HepG2 (cell line): ENCODE results near the gene XXYLT1.

Source experiments
- CREB1 ChIP-seq, 2 experiments: fragments of 450-650 bp in 1 of 2; IDR thresholded peaks; 2 replicates each; pipeline ENCODE4 v1.6.1; 2016 to 2017; ENCODE audit warnings: control low read depth in 1 of 2, mild to moderate bottlenecking in 1 of 2, missing compliant biosample characterization in 1 of 2, missing genetic modification characterization in 1 of 2
- CTCF ChIP-seq: sonication (generic); formaldehyde crosslinking; IDR thresholded peaks from 2 replicates; pipeline ENCODE4 v1.5.0; 2020; ENCODE audit warnings: mild to moderate bottlenecking, missing genetic modification reagents, moderate library complexity
- KDM1A ChIP-seq: IDR thresholded peaks from 2 replicates; pipeline ENCODE4 v1.6.1; 2016; ENCODE audit warnings: missing compliant biosample characterization
- MAX ChIP-seq: IDR thresholded peaks from 2 replicates; pipeline ENCODE4 v1.6.1; 2012; ENCODE audit warnings: inconsistent platforms
- NFKBIZ ChIP-seq: IDR thresholded peaks from 2 replicates; pipeline ENCODE4 v1.6.1; 2018; ENCODE audit warnings: missing genetic modification reagents, missing compliant biosample characterization
- NR2C2 ChIP-seq: sonication (generic); formaldehyde crosslinking; IDR thresholded peaks from 2 replicates; pipeline ENCODE4 v1.4.0; 2020; ENCODE audit warnings: missing genetic modification reagents, mild to moderate bottlenecking, moderate library complexity, borderline replicate concordance
- SATB2 ChIP-seq: sonication (generic); formaldehyde crosslinking; IDR thresholded peaks from 2 replicates; pipeline ENCODE4 v1.5.0; 2020; ENCODE audit warnings: missing genetic modification reagents
- ZNF136 ChIP-seq: sonication (generic); formaldehyde crosslinking; IDR thresholded peaks from 2 replicates; pipeline ENCODE4 v1.8.1; 2022; ENCODE audit warnings: low read depth, mild to moderate bottlenecking, moderate library complexity, missing genetic modification reagents
- ZNF138 ChIP-seq: sonication (generic); formaldehyde crosslinking; IDR thresholded peaks from 2 replicates; pipeline ENCODE4 v1.5.0; 2020; ENCODE audit warnings: mild to moderate bottlenecking, low read depth, missing genetic modification reagents
- ZNF296 ChIP-seq: sonication (generic); formaldehyde crosslinking; conservative IDR thresholded peaks from 2 replicates; pipeline ENCODE4 v1.5.0; 2020; ENCODE audit warnings: mild to moderate bottlenecking, missing genetic modification reagents
- ZNF354B ChIP-seq: sonication (generic); formaldehyde crosslinking; IDR thresholded peaks from 2 replicates; pipeline ENCODE4 v1.8.0; 2022; ENCODE audit warnings: mild to moderate bottlenecking, missing genetic modification reagents
- ZZZ3 ChIP-seq: sonication (generic); formaldehyde crosslinking; IDR thresholded peaks from 2 replicates; pipeline ENCODE4 v1.4.0; 2020; ENCODE audit warnings: missing genetic modification reagents, mild to moderate bottlenecking, borderline replicate concordance
- TF ChIP-seq, protein P1 (sequence below): sonication (generic); formaldehyde crosslinking; IDR thresholded peaks from 2 replicates; pipeline ENCODE4 v1.4.0; 2020; ENCODE audit warnings: missing genetic modification reagents, mild to moderate bottlenecking, borderline replicate concordance

DNA sequence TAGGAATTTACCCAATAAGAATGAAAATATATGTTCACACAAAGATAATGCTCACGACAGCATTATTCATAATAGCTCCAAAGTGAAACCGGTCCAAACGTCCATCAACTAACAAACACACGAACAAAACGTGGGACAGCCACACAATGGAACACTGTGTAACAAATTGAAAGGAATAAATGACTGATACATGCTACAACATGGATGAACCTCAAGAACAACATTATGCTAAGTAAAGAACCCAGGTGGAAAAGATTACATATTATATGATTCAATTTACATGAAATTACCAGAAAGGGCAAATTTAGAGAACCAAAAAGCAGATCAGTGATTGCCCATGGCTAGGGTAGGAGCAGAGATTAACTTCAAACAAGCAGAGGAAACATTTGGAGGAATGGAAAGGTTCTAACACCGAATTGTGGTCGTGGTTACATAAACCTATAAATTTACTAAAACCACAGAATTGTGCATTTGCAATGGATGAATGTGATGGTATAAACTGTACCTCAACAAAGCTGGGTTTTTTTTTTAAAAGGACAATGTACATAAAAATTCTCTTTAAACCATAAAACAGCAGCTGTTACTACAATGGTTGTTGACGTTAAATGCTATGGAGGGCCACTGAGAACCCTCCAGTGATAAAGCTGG, 76.3 kb downstream of the XXYLT1 start:
- TF ChIP-seq KDM1A (CRISPR knock-in tag): no peak
- no peak for TF ChIP-seq NR2C2
- TF ChIP-seq ZNF136 (CRISPR knock-in tag): no peak
- no peak for TF ChIP-seq CREB1 (IDR thresholded peaks at IDR 0.05)
- no peak for TF ChIP-seq CREB1 (CRISPR knock-in tag; IDR thresholded peaks at IDR 0.05)
- no peak for TF ChIP-seq NFKBIZ (CRISPR knock-in tag)
- TF ChIP-seq SATB2: no peak
- no peak for TF ChIP-seq MAX
- no peak for TF ChIP-seq CTCF (CRISPR knock-in tag)
- TF ChIP-seq ZNF138: no peak
- TF ChIP-seq ZNF296 (CRISPR knock-in tag): no peak
- no peak for TF ChIP-seq ZZZ3 (CRISPR knock-in tag)
- no peak for TF ChIP-seq ZNF354B (CRISPR knock-in tag)
- TF ChIP-seq, protein P1, sequence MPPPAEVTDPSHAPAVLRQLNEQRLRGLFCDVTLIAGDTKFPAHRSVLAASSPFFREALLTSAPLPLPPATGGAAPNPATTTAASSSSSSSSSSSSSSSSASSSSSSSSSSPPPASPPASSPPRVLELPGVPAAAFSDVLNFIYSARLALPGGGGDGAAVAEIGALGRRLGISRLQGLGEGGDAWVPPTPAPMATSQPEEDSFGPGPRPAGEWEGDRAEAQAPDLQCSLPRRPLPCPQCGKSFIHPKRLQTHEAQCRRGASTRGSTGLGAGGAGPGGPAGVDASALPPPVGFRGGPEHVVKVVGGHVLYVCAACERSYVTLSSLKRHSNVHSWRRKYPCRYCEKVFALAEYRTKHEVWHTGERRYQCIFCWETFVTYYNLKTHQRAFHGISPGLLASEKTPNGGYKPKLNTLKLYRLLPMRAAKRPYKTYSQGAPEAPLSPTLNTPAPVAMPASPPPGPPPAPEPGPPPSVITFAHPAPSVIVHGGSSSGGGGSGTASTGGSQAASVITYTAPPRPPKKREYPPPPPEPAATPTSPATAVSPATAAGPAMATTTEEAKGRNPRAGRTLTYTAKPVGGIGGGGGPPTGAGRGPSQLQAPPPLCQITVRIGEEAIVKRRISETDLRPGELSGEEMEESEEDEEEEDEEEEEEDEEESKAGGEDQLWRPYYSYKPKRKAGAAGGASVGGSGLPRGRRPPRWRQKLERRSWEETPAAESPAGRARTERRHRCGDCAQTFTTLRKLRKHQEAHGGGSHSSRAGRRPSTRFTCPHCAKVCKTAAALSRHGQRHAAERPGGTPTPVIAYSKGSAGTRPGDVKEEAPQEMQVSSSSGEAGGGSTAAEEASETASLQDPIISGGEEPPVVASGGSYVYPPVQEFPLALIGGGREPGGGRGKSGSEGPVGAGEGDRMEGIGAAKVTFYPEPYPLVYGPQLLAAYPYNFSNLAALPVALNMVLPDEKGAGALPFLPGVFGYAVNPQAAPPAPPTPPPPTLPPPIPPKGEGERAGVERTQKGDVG: no peak
